Activated CD4-positive, alpha-beta T cell treated with anti-CD3 and anti-CD28 coated beads, Interleukin-10, Interleukin-2, amounts not matched to agents 100 ng/mL and 50 ng/mL, durations not matched to agents 16 hours and 8 hours (primary cell): ENCODE measurements around the gene SUV39H1.
"Not testable (repeated sequence)": the region's sequence is repeated elsewhere in the genome, so short reads cannot be mapped to it uniquely, and the experiment has no call there.

Experiments
- DNase-seq: peaks from one replicate; pipeline ENCODE4 v3.0.0-alpha.2; 2020

SUV39H1 gene, protein sequence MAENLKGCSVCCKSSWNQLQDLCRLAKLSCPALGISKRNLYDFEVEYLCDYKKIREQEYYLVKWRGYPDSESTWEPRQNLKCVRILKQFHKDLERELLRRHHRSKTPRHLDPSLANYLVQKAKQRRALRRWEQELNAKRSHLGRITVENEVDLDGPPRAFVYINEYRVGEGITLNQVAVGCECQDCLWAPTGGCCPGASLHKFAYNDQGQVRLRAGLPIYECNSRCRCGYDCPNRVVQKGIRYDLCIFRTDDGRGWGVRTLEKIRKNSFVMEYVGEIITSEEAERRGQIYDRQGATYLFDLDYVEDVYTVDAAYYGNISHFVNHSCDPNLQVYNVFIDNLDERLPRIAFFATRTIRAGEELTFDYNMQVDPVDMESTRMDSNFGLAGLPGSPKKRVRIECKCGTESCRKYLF

DNA sequence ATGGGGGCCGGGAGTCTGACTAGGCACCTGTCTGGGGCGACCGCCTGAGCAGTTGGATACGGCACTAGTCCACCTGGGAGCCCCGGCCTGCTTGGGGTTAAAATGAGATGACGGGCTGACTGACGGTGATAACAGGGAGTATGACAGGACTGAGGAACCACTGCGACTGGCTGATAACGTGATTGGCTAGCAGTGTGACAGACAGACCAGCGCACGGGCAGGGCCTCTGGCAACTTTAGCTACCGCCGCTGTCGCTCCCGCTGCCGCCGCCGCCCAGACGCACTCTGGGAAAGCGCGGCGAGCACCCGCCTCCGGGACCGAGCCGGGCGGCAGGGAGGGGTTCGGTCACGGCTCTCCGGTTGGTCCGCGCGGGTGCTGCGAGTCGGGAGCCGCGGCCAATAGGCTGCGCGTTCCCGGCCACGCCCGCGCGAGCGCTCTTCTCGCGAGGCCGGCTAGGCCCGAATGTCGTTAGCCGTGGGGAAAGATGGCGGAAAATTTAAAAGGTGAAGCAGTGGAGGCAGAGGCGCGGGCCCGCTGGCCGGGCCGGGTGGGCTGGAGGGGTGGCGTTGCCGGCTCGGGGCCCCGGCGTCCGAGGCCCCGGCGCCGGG is at the start of gene SUV39H1:
Gene SUV39H1 (plus strand): TSS at position 434 of the 608 bp plus-strand sequence. CDS start 51 bp downstream, at position 485.
- peak; percentile 91 for DNase-seq

DNA sequence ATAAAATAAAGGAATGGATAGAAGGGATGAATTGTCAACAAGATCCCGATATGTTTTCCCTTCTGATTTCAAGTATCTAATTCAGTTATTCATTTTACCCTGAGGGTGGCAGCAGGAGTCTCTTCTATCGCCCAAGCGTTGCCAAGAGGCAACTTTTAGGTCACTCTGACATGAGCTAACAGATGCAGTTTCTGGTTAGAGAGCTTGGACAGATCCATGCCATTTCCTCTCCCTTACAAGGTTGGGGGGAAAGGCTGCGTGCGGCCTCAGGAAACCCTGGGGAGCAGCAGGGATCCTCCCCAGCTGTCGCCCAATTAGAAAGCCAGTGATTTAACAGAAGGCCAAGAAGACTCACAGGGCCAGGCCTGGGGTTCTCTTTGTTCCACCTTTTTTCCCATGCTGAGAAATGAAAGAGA is 48.2 kb upstream of the SUV39H1 start:
- DNase-seq: peak; percentile 34

DNA sequence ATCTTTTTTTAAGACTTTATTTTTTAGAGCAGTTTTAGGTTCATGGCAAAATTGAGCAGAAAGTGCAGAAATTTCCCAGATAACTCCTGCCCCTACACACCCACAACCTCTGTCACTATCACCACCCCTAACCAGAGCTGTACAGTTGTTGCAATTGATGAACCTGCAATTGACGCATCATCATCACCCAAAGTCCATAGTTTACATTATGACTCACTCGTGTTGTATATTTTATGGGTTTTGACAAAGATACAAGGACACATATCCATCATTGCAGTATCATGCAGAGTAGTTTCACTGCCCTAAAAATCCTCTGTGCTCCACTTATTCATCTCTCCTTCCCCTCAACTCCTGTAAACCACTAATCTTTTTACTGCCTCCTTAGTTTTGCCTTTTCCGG is 47.4 kb upstream of the SUV39H1 start:
- DNase-seq: no peak

DNA sequence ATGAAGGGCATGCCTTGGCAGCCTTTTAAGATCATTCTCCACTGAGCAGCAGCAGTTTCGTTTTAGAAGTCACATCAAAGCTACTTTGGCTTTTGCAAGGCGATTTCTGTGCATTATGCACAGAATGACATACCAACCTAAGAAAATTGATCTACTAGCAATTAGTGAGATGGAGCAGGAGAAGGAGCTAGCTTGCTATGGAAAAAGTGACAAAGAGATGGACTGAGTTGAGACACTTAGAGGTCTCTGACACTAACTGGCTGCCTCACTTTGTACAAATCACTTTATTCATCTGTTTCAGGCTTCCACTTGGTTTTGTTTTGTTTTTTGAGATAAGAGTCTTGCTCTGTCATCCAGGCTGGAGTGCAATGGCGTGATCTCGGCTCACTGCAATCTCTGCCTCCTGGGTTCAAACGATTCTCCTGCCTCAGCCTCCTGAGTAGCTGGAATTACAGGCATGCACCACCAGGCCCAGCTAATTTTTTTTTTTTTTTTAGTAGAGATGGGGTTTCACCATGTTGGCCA is 44.4 kb upstream of the SUV39H1 start:
- DNase-seq: not testable (repeated sequence)

DNA sequence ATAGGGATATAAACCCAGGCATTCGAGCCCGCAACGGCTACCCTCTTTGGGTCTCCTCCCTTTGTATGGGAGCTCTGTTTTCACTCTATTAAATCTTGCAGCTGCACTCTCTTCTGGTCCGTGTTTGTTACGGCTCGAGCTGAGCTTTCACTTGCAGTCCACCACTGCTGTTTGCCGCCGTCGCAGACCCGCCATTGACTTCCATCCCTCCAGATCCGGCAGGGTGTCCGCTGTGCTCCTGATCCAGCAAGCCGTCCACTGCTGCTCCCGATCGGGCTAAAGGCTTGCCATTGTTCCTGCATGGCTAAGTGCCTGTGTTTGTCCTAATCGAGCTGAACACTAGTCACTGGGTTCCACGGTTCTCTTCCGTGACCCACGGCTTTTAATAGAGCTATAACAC is 41.8 kb upstream of the SUV39H1 start:
- not testable (repeated sequence) for DNase-seq

DNA sequence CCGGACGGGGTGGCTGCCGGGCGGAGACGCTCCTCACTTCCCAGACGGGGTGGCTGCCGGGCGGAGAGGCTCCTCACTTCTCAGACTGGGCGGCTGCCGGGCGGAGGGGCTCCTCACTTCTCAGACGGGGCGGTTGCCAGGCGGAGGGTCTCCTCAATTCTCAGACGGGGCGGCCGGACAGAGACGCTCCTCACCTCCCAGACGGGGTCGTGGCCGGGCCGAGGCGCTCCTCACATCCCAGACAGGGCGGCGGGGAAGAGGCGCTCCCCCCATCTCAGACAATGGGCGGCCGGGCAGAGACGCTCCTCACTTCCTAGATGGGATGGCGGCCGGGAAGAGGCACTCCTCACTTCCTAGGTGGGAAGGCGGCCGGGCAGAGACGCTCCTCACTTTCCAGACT is 36.8 kb upstream of the SUV39H1 start:
- DNase-seq: not testable (repeated sequence)

DNA sequence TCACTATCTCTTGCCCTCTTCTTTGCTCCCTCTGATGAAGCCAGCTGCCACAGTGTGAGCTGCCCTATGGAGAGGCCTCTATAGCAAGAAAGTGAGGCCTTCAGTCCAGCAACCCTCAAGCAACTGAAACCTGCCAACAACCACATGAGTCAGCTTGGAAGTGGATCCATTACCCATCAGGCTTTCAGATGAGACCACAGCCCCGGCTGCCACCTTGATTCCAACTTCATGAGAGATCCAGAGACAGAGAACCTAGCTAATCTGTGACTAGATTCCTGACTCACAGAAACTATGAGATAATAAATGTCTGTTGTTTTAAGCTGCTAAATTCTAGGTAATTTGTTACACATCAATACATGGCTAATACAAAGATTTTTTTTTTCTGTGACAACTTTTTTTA is 33.3 kb upstream of the SUV39H1 start:
- DNase-seq: no peak

DNA sequence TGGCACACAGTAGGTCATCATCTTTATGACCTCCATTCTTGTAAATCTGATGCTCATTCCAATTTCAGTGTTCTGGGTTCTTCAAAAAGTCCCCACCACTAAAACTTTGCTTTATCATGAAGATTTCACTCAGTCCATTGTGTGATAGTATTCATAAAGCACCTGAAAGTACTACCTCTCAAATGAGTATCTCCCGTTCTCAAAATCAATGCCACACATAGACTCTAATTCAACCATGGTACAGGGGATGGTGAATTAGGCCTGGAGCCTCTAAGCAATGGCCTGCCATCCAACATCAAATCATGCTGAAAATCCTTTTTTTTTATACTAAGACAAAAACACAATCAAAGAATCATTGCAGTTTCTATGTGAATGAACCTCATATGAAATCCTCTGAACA is 32.4 kb upstream of the SUV39H1 start:
- DNase-seq: no peak

DNA sequence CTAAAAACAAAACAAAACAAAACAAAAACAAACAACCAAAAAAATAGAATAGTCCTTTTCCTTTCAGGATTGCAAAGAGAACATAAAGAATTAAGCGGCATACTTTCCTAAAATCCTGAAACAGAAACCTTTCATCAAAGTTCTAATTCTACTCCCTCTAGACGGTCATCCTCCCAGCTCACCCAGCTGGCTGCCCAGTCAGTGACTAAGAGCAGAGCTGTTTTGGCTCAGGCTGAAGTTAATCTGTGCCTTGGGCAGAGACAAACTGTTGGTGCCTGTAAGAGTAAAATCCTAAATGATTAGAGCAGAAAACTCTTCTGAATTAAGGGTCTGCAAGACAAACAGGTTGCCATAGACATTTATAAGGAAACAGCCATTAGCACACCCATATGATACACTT is 30.5 kb upstream of the SUV39H1 start:
- no peak for DNase-seq

DNA sequence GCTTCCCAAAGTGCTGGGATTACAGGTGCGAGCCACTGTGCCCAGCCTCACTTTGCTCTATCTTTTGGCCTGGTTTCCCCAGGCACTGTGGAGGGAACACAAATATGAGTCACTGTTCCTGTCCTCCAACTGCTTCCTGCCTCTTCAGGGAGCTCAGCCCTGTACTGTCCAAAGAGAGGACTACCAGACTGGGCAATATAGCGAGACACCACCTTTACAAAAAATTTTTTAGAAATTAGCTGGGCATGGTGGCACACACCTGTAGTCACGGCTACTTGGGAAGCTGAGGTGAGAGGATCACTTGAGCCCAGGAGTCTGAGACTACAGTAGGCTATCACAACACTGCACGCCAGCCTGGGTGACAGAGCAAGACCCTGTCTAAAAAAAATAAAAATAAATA is 29.9 kb upstream of the SUV39H1 start:
- no peak for DNase-seq

DNA sequence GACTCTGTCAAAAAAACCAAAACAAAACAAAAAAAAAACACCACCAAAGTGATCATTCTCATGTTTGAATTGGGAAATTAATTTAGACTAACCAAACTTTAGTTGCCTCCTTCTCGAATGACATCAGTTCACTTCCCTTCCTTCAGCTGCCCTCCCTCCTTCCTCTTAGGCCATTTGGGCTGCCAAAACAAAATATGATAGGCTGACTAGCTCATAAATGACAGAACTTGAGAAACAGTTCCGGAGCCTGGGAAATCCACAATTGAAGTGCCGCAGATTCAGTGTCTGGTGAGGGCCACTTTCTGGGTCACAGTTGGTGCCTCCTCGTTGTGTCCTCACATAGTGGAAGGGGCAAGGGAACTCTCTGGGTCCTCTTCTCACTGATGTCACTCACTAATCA is 29.0 kb upstream of the SUV39H1 start:
- DNase-seq: no peak

DNA sequence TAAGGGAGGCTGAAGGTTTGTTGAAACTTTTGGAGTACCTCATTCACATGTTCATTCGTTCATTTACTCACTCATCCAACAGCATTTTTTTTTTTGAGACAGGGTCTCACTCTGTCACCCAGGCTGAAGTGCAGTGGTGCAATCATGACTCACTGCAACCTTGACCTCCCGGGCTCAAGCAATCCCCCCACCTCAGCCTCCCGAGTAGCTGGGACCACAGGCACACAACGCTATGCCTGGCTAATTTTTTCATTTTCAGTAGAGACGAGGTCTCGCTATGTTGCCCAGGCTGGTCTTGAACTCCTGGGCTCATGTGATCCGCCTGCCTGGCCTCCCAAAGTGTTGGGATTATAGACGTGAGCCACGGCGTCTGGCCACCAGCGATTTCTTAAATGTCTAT is 28.3 kb upstream of the SUV39H1 start:
- not testable (repeated sequence) for DNase-seq

DNA sequence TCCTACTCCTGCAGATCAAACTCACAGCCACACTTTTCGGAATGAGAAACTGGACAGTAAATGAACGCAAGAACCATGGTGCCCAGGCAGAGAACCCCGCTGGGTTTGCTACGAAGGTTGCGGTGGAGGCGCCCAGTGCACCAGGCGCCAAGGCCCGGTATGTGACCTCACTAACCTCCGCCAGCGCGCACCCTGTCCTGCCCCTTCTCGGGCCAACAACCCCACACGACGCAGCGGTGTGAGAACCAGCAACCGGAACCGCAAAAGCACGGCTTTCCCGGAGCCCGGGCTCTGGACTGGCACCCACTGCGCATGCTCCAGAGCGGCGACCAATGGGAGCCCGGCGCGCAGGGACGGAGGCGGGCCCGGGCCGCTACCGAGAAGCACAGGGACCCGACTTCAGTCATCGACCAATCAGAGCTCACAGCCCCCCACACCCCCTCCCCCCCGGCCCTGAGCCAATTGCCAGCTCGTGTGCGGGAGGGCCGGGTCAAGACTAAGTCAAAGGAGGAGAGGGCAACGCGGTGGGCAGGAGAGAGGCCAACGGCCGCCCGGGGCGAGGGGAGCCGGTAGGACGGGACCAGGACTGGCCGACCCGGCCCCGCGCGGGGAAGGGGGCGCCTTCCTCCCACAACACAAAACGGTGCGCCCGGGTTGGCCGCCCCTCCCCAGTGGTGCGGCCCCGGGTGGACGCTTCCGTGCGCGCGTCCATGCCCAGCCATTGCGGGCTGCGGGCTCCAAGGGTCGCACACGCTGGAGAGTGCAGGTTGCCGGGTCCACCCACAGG is 20.2 kb upstream of the SUV39H1 start:
- DNase-seq: peak; percentile 93

DNA sequence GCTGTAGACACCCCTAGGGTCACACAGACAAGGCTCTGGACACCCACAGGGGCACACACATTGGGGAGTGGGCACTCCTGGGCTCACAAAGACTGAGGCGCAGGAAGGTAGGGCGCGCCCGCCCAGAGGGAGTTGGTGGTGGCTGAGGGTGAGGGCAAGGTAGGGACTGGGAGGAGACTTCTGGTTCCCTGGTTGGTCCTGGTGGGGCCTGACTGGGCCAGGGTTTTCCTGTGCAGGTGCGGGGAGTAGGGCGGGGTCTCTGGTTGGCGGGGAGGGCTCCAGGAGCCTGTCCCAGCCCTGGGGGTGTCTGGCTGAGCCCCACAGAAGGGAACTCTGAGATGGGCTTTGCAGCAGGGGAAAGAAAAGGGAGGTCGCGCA is 19.7 kb upstream of the SUV39H1 start:
- DNase-seq: peak; percentile 15

DNA sequence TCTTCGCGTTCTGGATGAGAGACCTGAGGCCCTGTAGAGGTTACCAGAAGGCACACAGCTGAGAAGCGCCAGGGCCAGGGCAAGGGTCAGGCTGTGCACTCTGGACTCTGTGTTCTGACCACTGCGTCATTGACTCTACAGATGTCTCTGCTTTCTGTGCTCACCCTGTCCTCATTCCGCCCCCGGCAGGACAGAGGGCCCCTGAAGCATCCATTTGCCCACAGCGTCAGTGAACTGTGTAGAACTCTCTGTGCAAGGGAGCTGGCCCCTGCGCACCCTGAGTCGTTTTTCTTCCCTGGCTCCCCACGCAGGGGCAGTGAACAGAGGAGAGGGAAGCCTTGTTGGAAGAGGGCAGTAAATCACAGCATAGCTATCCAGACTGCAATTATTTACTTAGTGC is 19.0 kb upstream of the SUV39H1 start:
- no peak for DNase-seq

DNA sequence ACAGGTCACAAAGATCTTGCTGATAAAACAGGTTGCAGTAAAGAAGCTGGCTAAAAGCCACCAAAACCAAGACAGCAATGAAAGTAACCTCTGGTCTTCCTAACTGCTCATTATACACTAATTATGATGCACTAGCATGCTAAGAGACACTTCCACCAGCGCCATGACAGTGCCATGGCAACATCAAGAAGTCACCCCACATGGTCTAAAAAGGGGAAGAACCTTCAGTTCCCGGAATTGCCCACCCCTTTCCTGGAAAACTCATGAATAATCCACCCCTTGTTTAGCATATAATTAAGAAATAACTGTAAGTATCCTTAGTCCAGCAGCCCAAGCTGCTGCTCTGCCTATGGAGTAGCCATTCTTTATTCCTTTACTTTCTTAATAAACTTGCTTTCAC is 16.1 kb upstream of the SUV39H1 start:
- DNase-seq: peak; percentile 45

DNA sequence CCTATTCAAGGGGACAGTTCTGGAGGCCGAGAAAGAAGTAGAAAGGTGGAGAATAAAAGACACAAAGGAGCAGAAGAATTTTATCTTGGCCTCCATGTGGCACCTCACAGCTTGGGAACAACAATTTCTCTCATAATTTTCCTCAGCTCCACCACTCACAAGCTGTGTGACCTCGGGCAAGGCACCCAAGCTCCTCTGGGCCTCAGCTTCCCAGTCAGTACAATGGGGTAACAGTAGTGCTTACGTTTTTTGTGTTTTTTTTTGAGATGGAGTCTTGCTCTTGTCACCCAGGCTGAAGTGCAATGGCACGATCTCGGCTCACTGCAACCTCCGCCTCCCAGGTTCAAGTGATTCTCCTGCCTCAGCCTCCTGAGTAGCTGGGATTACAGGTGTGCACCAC is 15.6 kb upstream of the SUV39H1 start:
- DNase-seq: not testable (repeated sequence)

DNA sequence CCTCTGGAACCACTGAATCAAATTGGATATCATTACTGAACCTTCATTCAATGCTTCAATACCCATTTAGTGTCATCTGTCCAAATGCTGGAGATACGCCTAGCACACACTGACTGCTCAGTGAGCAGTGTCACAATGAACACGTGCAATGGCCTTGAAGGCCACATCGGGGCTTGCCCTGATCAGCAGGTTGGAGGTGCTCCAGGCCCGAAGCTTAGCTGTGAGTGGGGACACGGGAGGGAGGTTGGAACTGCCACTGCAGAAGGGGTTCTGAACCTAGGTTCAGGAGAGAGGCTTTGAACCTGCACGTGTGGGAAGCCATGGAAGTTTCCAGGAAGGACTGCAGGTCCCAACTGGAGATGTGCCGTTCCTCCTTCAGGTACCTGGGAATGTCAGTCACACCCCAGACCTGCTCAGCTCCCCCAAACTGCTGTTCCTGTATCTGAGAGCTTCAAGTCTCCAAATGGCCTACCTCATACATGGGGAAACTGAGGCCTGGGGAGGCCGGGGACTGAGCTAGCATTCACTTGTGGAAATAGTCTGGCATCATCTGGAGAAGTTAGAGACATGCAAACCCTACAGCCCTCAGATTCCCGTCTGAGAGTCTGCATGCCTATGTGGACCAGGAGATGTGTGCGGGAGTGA is 14.9 kb upstream of the SUV39H1 start:
- DNase-seq: no peak

DNA sequence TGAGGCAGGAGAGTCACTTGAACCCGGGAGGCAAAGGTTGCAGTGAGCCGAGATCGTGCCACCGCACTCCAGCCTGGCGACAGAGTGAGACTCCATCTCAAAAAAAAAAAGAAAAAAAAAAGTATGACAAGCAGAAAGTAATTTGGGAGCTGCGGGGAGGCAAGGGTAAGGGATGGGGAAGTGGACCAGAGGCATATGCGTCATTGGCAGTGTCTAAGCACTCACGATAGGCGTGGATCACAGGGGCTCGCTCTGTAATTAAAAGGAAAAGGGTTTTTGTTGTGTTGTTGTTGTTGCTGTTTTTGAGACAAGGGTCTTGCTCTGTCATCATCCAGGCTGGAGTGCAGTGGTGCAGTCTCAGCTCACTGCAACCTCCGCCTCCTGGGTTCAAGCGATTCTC is 13.7 kb upstream of the SUV39H1 start:
- not testable (repeated sequence) for DNase-seq

DNA sequence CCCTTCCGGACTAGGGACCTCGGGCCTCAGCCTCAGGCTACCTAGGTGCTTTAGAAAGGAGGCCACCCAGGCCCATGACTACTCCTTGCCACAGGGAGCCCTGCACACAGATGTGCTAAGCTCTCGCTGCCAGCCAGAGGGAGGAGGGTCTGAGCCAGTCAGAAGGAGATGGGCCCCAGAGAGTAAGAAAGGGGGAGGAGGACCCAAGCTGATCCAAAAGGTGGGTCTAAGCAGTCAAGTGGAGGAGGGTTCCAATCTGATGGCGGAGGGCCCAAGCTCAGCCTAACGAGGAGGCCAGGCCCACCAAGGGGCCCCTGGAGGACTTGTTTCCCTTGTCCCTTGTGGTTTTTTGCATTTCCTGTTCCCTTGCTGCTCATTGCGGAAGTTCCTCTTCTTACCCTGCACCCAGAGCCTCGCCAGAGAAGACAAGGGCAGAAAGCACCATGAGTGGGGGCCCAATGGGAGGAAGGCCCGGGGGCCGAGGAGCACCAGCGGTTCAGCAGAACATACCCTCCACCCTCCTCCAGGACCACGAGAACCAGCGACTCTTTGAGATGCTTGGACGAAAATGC is 13.0 kb upstream of the SUV39H1 start, which contains the start of gene WAS:
Gene WAS (plus strand): TSS at position 389 of the 572 bp plus-strand sequence. CDS start 55 bp downstream, at position 444.
- peak; percentile 81 for DNase-seq

DNA sequence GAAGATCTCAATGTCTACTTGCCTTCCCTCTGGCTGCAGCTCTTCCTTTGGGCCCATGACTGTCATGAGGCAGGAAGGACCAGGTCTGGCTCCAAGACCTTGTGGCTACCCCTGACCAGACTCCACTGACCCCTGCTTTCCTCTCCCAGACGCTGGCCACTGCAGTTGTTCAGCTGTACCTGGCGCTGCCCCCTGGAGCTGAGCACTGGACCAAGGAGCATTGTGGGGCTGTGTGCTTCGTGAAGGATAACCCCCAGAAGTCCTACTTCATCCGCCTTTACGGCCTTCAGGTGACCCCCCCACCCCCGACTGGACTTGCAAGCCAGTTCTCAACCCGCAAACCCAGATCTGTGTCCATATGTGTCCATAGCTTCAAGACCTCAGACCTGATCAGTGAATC is 12.4 kb upstream of the SUV39H1 start:
- no peak for DNase-seq

DNA sequence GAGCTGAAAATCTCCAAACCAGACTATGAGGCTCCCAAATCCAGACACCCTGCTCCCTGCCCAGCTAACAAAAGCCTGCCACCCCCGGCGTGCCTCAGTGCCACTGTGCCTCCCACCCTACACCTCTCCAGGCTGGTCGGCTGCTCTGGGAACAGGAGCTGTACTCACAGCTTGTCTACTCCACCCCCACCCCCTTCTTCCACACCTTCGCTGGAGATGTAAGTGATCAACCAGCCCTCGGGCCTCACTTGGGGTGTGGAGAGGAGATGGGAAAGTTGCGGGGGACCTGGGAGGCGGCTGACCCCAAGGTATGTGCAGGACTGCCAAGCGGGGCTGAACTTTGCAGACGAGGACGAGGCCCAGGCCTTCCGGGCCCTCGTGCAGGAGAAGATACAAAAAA is 11.1 kb upstream of the SUV39H1 start:
- no peak for DNase-seq
